Ishikawa (cell line): Measurements from ENCODE around the gene BCKDHA.

ENCODE experiments used
- CEBPB ChIP-seq: IDR thresholded peaks from 2 replicates; pipeline ENCODE4 v1.6.1; 2012
- CREB1 ChIP-seq: IDR thresholded peaks from 2 replicates; pipeline ENCODE4 v1.6.1; 2012; ENCODE audit warnings: low read depth
- EGR1 ChIP-seq: IDR thresholded peaks from 2 replicates; pipeline ENCODE4 v1.6.1; 2012
- EP300 ChIP-seq: IDR thresholded peaks from 2 replicates; pipeline ENCODE4 v1.6.1; 2012; ENCODE audit warnings: borderline replicate concordance
- FOXM1 ChIP-seq: IDR thresholded peaks from 2 replicates; pipeline ENCODE4 v1.6.1; 2012; ENCODE audit warnings: low read depth, borderline replicate concordance
- MAX ChIP-seq: IDR thresholded peaks from 2 replicates; pipeline ENCODE4 v1.6.1; 2012
- NFIC ChIP-seq: IDR thresholded peaks from 2 replicates; pipeline ENCODE4 v1.6.1; 2012
- RAD21 ChIP-seq: IDR thresholded peaks from 2 replicates; pipeline ENCODE4 v1.6.1; 2012; ENCODE audit warnings: low read depth
- REST ChIP-seq: IDR thresholded peaks from 2 replicates; pipeline ENCODE4 v1.6.1; 2012; ENCODE audit warnings: low read depth, mild to moderate bottlenecking
- TAF1 ChIP-seq: IDR thresholded peaks from 2 replicates; pipeline ENCODE4 v1.6.1; 2012; ENCODE audit warnings: low read depth, mild to moderate bottlenecking
- YY1 ChIP-seq: IDR thresholded peaks from 2 replicates; pipeline ENCODE4 v1.6.1; 2012; ENCODE audit warnings: low read depth
- ZBTB7A ChIP-seq: IDR thresholded peaks from 2 replicates; pipeline ENCODE4 v1.6.1; 2012; ENCODE audit warnings: low read depth

GRCh38 chr19:41452584-41453275 lies 55.1 kb downstream of the BCKDHA start:
- no peak for TF ChIP-seq EGR1
- TF ChIP-seq NFIC: no peak
- TF ChIP-seq EP300: no peak
- no peak for TF ChIP-seq MAX
- no peak for TF ChIP-seq FOXM1
- no peak for TF ChIP-seq ZBTB7A
- no peak for TF ChIP-seq RAD21
- TF ChIP-seq YY1: no peak
- TF ChIP-seq CREB1: no peak
- no peak for TF ChIP-seq TAF1
- no peak for TF ChIP-seq CEBPB
- no peak for TF ChIP-seq REST
